Heart left ventricle (tissue), 13 donors: ENCODE results near the gene SMARCB1.

ENCODE experiments used
- CTCF ChIP-seq, 12 donors: fragments of 200-600 bp; sonication (generic) in 4 of 12; IDR thresholded peaks; one replicate each; pipeline versions ENCODE4 v1.5.0 to v1.8.0; 2018 to 2022; ENCODE audit warnings: antibody characterized with exemption in 12 of 12, mild to moderate bottlenecking in 5 of 12
- POLR2A ChIP-seq, 2 donors: fragments of 450-650 bp; IDR thresholded peaks; one replicate each; pipeline ENCODE4 v1.6.1; 2017; ENCODE audit warnings: antibody characterized with exemption in 2 of 2, mild to moderate bottlenecking in 2 of 2, moderate library complexity in 2 of 2
- donor health status: ischemic (EF 13 %, LVEDD 7.1; RV severe dilation, severe dysfunction).
- donor health status: DM: no; HTN: yes; CAD: no.
- donor health status: DM: no; HTN: no; CAD: no.
- donor health status: ischemic (EF 25% LVEDD 6.9; RV normal size, moderate dysfunction).
- donor health status: ischemic (EF 25% LVEDD 5.7; RV mildly dilated, moderate dysfunction).
- donor health status: ischemic (EF 35%, LVEDD 5.7; RV mildly dilated, moderate dysfunction).
- donor health status: nonischemic (EF 11% LVEDD 7.7; RV severe dilation, severe dysfunction).
- donor health status: DM: yes; HTN: yes; CAD: no.
- donor health status: PGD.
- donor health status: ischemic (EF 29% LVEDD 5.4; RV normal size, mild dysfunction).
- donor health status: nonischemic (EF 23%, LVEDD 6.1; RV moderate dilation, normal function).

- TF ChIP-seq POLR2A (IDR thresholded peaks at IDR 0.05) (no peak), CTCF (IDR thresholded peaks at IDR 0.05) (no peak)
Observed at GRCh38 chr22:23884140-23884539, 97.4 kb downstream of the SMARCB1 start.
